ENCODE measurements around the gene ACTL6B. TPM values are rescaled to one million over a fixed set of nuclear protein-coding genes. Genes with fewer than 3 reads are reported as not detected.

Gene ACTL6B
- polyA plus RNA-seq, 1 of the 3 experiments (the other 2 are of a cell fraction), result 0.67 TPM

DNA sequence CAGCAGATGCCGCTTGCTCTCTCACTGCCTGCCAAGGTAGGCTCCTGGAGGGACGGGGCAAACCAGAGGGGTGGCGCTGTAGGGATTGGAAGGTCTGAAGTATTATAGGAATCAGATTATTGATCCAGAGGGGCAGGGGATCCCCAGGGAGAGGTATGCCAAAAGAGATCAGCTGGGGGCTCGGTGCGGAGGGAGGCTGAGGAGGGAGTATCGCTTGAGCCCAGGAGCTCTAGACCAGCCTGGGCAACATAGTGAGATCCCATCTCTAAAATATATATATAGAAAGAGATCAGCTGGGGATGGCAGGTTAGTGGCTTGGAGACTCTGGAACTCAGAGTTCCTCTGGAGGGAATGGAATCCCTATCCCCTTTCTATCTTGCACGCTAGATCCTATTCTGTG lies 61.1 kb downstream of the ACTL6B start (continued):
- no peak for TF ChIP-seq GABPA (IDR thresholded peaks at IDR 0.05; ENCODE audit: low read depth)

Other genes starting within 250 kb of the ACTL6B start
- 3.4 and 4.1 TPM in 2 replicates for gene ZCWPW1, start 227.7 kb downstream of the ACTL6B start, polyA plus RNA-seq (2012; rRNA removed)
- gene MEPCE, start 226.6 kb downstream of the ACTL6B start, polyA plus RNA-seq (2012; rRNA removed), result 16.7 and 20.2 TPM in 2 replicates
- 66.9 and 75.9 TPM in 2 replicates for gene PPP1R35, start 220.0 kb downstream of the ACTL6B start, polyA plus RNA-seq (2012; rRNA removed)
- gene SPACDR, start 192.2 kb downstream of the ACTL6B start, polyA plus RNA-seq (2012; rRNA removed), result 0.93 and 1.5 TPM in 2 replicates
- 20.3 and 32.7 TPM in 2 replicates for gene TSC22D4, start 177.2 kb downstream of the ACTL6B start, polyA plus RNA-seq (2012; rRNA removed)
- 3.9 and 6.0 TPM in 2 replicates for gene NYAP1, start 172.5 kb downstream of the ACTL6B start, polyA plus RNA-seq (2012; rRNA removed)
- 16.1 and 23.1 TPM in 2 replicates for gene AGFG2, start 117.2 kb downstream of the ACTL6B start, polyA plus RNA-seq (2012; rRNA removed)
- 1.0 and 1.2 TPM in 2 replicates for gene SAP25, start 82.5 kb downstream of the ACTL6B start, polyA plus RNA-seq (2012; rRNA removed)
- 24.2 and 29.8 TPM in 2 replicates for gene LRCH4, start 70.3 kb downstream of the ACTL6B start, polyA plus RNA-seq (2012; rRNA removed)
- 0.71 and 0.94 TPM in 2 replicates for gene FBXO24, start 70.1 kb downstream of the ACTL6B start, polyA plus RNA-seq (2012; rRNA removed)
- 190 and 448 TPM in 2 replicates for gene PCOLCE, start 54.1 kb downstream of the ACTL6B start, polyA plus RNA-seq (2012; rRNA removed)
- 30.0 and 61.7 TPM in 2 replicates for gene MOSPD3, start 43.9 kb downstream of the ACTL6B start, polyA plus RNA-seq (2012; rRNA removed)
- 0.30 and 0.32 TPM in 2 replicates for gene TFR2, start 14.9 kb downstream of the ACTL6B start, polyA plus RNA-seq (2012; rRNA removed)
- gene GNB2, start 17.3 kb upstream of the ACTL6B start, polyA plus RNA-seq (2012; rRNA removed), result 276 and 398 TPM in 2 replicates
- 17.4 and 19.4 TPM in 2 replicates for gene GIGYF1, start 37.8 kb upstream of the ACTL6B start, polyA plus RNA-seq (2012; rRNA removed)
- gene POP7, start 49.7 kb upstream of the ACTL6B start, polyA plus RNA-seq (2012; rRNA removed), result 63.8 and 81.8 TPM in 2 replicates
- gene EPO, start 64.0 kb upstream of the ACTL6B start, polyA plus RNA-seq (2012; rRNA removed), result not detected in 2 replicates
- gene ZAN, start 77.1 kb upstream of the ACTL6B start, polyA plus RNA-seq (2012; rRNA removed), result not detected in 2 replicates
- gene EPHB4, start 171.1 kb upstream of the ACTL6B start, polyA plus RNA-seq (2012; rRNA removed), result 51.1 and 64.4 TPM in 2 replicates
- gene SLC12A9, start 196.3 kb upstream of the ACTL6B start, polyA plus RNA-seq (2012; rRNA removed), result 29.7 and 31.0 TPM in 2 replicates
- gene TRIP6, start 210.9 kb upstream of the ACTL6B start, polyA plus RNA-seq (2012; rRNA removed), result 6.4 and 6.5 TPM in 2 replicates
- 76.5 and 92.7 TPM in 2 replicates for gene SRRT, start 218.7 kb upstream of the ACTL6B start, polyA plus RNA-seq (2012; rRNA removed)
- gene UFSP1, start 233.3 kb upstream of the ACTL6B start, polyA plus RNA-seq (2012; rRNA removed), result 4.5 and 5.6 TPM in 2 replicates
- gene ACHE, start 239.4 kb upstream of the ACTL6B start, polyA plus RNA-seq (2012; rRNA removed), result 1.8 and 2.1 TPM in 2 replicates